Fibroblast of gingiva (primary cell): ENCODE measurements around the gene PDE6D.
"Not testable (repeated sequence)": the region's sequence is repeated elsewhere in the genome, so short reads cannot be mapped to it uniquely, and the experiment has no call there.

Source experiments
- DNase-seq: peaks from one replicate; pipeline ENCODE4 v3.0.0-alpha.2; 2011; ENCODE audit warnings: low read depth

Gene PDE6D

GRCh38 chr2:231720292-231720986 lies 60.6 kb downstream of the PDE6D start:
- no peak for DNase-seq

GRCh38 chr2:231718799-231719198 lies 62.3 kb downstream of the PDE6D start:
- DNase-seq, result no peak

DNA sequence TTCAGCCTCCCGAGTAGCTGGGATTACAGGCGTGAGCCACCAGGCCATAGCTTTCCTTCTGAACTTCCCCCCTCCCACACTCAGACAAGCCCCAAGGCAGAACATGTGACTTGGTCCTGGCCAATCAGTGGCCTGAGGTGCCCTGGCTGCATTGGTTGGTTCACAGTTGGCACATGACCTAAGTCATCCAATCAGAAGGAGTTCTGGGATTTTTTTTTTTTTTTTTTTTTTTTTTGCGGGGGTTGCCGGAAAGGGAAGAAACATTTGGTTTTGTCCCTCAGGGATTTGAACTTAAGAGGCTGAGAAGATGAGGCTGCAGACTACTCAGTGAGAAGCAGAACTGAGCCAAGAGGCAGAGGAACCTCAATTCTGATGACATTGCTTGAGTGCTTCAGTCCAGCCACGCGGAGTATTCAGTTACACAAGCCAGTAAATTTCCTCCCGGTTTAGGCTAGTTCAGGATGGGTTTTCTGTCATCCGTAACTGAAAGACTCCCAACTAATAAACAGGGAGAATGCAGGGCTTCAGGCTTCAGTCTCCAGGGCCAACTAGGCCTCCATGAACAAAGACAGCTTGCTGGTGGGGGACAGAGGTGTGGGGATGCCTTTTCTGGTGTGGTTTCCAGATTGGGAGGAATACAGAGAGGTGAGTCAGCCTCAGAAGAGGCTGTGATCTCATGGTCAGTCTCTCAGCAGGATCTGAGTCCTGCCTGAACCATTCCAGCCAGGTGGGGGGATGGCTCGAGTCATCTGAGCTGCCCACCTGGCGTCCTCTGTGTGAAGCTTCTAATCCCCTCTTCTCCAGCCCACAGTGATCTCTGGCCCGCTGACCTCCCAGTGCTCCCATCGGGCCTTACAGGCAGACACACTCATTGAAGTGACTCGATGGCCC lies 63.6 kb downstream of the PDE6D start:
- peak; percentile 86 for DNase-seq

DNA sequence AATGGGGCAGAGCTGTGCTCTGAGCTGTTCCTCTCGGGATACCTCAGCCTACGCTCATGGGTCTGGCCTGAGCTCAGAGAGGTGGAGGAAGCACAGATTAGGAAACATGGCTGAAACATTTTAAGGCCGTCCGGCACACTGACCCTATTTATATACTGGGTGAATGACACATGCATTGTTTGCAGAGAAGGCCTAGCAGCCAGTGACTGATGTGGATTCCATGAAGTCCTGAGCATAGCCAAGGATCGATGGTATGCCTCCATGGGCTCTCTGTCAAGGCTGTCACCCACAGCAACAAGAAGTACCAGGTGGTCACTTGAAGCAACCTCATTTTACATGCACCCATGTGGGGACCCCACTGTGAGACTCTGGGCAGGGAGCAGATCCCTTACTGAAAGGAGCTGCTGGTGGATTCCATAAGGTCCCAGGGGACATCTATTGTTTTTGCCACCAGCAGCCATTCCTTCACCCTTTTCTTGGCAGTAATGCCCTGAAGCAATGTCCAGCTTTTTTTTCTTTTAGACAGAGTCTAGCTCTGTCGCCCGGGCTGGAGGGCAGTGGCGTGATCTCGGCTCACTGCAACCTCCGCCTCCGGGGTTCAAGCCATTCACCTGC lies 64.3 kb downstream of the PDE6D start:
- peak; percentile 52 for DNase-seq

DNA sequence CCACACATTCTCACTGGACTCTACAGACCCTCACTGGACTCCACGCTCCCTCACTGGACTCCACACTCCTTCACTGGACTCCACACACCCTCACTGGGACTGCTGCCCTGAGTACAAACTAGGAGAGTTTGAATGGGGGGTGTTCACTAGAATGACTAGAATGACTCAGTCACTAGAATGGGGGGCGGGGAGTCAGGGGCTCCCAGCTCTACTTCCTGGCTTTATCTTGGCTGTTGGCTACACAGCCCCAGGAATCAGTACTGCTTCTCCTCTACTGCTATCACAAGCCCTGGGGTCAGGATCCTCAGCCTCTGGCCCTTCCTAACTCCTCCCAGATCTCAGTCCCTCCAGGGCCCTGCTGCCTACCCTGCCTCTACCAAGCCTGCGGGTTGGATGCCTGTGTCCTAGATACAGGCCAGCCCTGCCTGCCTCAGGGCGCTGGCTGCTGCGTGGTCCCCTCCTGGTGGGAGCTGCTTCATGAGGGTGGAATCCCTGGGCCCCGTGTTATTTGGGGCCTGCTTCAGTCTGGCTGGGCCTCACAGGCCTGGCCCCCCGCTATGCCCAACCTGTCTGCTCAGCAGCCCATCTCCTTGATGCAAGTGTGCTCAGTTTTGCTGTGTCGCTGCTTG lies 65.0 kb downstream of the PDE6D start:
- no peak for DNase-seq

GRCh38 chr2:231715499-231715837 lies 65.6 kb downstream of the PDE6D start:
- no peak for DNase-seq

DNA sequence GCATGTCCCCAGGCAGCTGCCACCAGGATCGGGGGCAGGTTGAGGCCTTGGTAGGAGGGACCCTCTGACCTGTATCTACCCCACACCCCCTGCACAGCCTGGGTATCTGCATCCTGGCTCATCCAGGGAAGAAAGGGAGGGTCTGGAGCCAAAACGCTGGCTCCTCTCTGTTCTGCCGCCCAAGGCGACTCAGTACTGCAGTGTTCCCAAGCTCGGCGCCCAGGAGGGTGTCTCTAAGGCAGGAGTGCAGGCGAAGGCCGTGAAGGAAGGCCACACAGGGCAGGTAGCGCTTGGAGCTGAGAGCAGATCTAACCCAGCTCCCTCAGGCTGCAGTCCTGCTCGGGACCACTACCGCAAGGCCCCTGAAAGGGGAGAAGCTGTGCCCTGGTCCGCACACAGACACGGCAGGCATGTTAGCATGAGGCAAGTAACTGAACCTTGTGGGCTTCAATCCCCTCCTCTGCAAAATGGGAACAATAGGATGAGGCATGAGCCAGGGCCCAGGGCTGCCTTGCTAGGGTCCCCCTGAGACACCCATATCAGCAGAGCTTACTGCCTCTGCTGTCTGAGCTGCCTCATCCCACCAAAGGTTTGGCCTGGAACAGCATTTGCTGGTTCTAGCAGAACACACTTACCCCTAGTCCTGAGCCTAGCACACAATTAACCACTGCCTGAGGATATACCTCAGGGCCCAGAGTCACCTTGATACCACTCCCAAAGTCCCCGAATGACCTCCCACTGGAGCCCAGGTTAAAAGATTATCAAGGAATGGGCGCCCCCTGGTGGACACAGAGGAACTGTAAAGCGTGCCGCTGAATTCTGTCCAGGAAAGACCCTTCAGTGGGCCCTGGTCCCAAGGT lies 66.2 kb downstream of the PDE6D start:
- peak; percentile 33 for DNase-seq

DNA sequence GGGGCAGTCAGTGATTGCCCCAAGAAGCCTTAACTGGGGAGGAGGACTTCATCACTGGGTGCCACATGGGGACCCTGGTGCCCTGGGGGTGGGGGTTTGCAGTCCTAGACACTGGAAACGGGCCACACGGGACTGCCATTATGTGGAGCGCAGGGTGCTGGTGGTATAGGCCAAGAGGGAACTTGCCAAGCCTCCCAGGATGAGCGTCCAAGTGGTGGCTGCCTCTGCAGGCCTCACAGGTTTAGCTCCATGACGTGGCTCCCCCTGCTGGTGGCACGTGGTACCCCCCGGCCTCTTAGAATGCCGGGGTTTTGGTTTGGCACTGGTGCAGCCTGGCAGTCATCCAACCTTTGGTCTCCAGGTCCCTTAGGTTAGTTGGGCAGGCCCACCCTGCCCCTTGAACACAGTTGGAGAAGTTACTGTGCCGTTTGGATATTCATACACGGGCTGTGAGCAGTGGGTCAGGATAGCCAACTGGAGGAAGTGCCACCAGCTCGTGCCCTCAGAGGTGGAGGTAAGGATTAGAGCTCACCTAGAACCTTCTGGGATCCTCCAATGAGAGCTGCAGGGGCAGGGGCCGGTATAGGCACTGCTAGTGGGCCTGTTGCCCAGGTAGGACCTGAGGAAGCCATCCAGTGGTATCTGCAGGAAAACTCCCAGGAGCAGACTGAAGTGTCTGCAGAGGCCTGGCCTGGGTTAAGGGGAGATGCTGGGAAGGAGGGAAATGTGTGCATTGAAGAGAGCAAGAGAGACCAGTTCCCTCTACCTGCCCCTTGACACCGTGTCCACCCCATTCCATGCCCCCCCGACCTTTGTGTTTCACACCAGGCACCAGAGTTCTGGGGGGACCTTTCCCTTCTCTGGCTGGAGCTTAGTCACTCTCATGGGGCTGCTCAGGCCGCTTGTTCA lies 67.1 kb downstream of the PDE6D start:
- DNase-seq, result peak; percentile 85

GRCh38 chr2:231713406-231713729 lies 67.7 kb downstream of the PDE6D start:
- DNase-seq, result not testable (repeated sequence)

DNA sequence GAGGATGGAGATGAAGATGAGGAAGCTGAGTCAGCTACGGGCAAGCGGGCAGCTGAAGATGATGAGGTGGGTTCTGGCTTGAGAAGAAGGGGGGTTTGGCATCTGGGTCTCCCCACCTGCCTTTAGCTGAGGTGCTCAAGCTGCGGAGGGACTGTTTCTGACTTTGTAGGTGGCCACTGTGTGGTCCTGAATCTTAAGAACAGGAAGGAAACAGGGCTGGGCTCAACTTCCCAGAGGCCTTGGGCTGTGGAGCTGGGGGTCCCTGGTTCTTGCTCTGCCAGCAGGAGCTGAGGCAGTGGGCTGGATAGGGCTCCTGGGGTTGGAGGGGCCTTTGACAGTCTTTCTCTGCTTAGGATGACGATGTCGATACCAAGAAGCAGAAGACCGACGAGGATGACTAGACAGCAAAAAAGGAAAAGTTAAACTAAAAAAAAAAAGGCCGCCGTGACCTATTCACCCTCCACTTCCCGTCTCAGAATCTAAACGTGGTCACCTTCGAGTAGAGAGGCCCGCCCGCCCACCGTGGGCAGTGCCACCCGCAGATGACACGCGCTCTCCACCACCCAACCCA lies 68.5 kb downstream of the PDE6D start:
- not testable (repeated sequence) for DNase-seq

DNA sequence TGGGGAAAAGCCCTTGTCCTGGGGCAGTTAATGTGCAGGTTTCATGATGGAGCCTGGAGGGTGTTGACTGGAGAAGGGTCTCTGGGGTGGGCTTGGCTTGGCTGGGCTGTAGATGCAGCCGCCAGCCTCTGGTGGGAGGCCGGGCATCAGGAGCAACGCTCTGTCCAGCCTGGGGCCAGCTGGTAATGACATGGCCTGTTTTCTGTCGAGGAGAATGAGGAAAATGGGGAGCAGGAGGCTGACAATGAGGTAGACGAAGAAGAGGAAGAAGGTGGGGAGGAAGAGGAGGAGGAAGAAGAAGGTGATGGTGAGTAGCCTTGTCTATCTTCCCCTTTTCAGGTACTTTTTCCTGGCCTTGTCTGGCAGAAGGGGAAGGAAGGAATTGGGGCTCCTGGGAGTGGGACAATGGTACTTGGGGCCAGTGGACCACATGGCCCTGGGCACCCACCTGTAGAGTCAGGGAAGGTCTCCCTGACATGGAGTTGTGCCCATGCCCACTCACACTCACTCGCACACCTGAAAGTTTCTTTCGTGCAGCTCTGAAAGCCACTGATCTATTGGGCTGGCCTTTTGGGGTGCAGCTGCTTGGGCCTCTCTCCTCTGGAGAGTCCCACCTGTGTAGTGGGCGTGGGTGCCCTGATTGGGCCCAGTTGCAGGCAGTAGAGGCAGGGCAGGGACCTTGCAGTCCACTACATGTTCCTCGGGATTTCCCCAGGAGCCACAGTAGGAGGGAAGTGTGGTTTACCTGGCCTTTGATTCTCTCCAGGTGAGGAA lies 69.2 kb downstream of the PDE6D start:
- DNase-seq, result no peak

- no peak for DNase-seq
Observed at GRCh38 chr2:231710799-231711676, 70.0 kb downstream of the PDE6D start.

GRCh38 chr2:231709981-231710798 lies 70.9 kb downstream of the PDE6D start:
- peak; percentile 82 for DNase-seq

DNA sequence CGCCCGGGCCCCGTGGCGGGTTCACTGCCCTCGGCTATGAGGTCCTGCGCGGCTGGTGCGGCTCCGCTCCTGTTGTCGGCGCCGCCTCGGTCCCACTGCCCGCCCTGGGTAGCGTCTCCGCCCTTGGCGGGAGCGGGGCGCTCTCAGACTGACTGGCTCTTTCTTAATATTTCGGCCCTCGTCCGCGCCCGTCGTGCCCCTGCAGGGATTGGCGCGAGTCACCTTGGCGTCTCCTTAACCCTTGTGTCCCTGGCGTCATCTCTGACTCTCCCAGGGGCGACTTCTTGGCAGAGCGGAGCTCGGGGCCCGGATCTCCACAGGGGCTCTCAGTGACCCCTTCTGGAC lies 71.5 kb downstream of the PDE6D start:
- DNase-seq, result peak; percentile 31

DNA sequence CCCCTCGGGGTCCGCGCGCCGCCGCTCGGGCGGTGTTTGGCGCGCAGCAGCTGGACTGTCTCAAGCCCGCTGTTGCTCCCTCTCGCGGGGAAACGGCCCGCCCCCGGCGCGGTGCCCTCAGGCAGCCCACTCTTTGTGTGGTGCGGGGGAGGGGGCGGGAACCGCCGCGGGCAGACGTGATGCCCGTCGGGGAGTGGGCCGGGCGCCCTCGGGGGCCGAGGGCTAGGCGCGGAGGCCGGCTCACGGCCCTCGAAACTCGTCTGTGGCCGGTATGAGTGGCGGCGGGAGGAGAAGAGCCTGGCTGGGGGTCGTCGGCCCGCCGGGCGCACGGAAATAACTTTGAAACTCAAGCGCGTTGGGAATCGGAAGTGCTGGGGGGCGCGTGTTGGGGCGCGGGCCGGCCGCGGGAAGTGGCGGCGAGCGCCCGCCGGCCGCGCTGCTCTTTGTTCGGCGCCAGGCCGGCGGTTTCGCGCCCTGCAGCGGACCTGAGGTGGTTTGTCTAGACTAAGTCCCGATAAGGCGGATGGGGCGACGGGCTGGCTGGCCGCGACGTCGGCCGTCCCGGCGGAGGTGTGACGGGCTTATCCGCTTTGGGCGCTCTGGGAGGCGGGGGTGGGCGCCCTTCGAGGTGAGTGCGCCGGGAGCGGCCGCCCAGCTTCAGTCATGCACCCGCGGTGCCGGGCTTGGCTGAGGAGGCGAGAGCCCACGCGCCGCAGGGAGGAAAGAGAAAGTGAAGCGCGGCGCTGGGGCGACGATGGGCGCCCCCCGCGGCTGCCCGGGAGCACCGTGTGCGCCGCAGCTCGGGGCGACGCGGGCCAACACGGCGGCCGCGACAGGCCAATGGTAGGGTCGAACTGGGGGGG lies 72.1 kb downstream of the PDE6D start:
- peak; percentile 26 for DNase-seq

DNA sequence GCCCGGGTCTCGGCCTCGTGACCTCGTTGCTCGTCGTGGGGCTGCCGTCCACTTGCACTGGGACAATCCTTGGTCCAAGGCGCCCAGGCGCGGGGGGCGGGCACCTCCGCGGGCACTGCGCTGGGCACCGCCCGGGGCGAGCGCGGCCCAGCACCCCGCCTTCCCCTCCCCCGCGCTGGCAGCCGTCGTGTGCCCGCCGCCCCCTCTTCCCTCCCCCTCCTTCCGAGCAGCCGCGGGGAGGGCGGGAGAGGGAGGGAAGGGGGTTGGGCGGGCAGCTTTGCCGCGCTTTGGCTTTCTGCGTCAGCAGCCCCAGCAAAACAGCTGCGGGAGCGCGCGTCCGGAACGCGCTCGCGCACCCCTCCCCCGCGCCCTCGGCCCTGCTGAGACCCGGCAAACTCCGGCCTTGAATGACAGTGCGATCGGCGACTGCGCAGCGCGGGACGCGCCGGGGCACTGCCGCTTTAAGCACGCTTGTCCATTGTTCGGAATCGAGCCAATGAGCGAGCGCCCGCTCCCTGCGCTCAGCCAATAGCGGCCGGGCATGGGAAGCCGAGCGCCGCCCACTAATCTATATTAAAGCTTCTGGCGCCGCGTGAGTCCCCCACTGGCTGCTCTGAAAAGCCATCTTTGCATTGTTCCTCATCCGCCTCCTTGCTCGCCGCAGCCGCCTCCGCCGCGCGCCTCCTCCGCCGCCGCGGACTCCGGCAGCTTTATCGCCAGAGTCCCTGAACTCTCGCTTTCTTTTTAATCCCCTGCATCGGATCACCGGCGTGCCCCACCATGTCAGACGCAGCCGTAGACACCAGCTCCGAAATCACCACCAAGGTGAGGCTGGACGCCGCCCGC lies 72.9 kb downstream of the PDE6D start, which contains the start of gene PTMA:
Gene PTMA (plus strand): TSS at position 599 of the 846 bp plus-strand sequence. CDS start 182 bp downstream, at position 781.
- DNase-seq, result peak; percentile 100
